ENCODE data around the gene TCIRG1.

The TCIRG1 gene

DNA sequence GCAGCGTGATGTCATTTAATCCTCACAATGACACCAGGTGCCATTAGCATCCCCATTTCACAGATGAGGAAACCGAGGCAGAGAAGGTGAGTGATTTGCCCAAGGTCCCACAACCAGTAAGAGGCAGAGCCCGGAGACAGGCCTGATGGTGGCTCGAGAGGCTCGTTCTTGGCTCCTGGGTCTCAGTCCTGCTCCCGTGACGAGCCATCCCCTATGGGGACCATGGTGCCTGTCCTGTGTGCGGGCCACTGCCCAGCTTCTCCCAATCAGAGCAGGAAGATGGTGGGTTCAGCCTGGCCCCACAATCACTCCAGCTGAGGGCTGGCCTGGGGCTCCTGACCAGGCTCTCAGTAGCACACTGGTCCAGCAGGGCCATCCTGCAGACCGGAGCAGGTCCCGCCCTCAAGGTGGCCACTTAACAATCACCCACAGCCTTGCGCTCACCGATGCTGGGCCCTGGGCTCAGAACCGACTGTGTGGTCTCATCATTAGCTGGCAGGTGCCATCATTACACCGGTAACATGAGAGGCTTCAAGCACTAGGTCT is 25.1 kb upstream of the TCIRG1 start:
- Histone ChIP-seq H3K27me3 (ENCODE audit: low read length) (no peaks in the 10 kb centered on the region), H4K20me1 (ENCODE audit: low read depth, low read length) (no peaks in the 10 kb centered on the region), H2AFZ (ENCODE audit: low read depth, low read length, severe bottlenecking) (no peak overlapping the region), H3K4me2 (ENCODE audit: low read depth, low read length, poor library complexity, severe bottlenecking) (no peak overlapping the region), H3K36me3 (ENCODE audit: low read length) (no peaks in the 10 kb centered on the region), H3K9me2 (replicated peaks; ENCODE audit: insufficient read depth, low read length) (no peaks in the 10 kb centered on the region), H3K9me3 (ENCODE audit: insufficient read depth, low read length) (no peaks in the 10 kb centered on the region), H3F3A (ENCODE audit: insufficient read depth) (peaks cover 6% of the 10 kb centered on the region; the same call in 1 of the 2 replicates), H3K4me3 (ENCODE audit: insufficient read depth, low read length, poor library complexity, severe bottlenecking) (no peak overlapping the region), H3K79me2 (ENCODE audit: insufficient read depth, low read length) (no peaks in the 10 kb centered on the region), H3K9ac (ENCODE audit: low read length) (no peak overlapping the region), H3K27ac (ENCODE audit: low read depth, low read length) (no peak overlapping the region)
- TF ChIP-seq EZH2phosphoT487 (conservative IDR thresholded peaks at IDR 0.05; ENCODE audit: low read length) (no peak), CTCF (IDR thresholded peaks at IDR 0.05; ENCODE audit: insufficient read depth, low read length, poor library complexity, severe bottlenecking) (no peak)

DNA sequence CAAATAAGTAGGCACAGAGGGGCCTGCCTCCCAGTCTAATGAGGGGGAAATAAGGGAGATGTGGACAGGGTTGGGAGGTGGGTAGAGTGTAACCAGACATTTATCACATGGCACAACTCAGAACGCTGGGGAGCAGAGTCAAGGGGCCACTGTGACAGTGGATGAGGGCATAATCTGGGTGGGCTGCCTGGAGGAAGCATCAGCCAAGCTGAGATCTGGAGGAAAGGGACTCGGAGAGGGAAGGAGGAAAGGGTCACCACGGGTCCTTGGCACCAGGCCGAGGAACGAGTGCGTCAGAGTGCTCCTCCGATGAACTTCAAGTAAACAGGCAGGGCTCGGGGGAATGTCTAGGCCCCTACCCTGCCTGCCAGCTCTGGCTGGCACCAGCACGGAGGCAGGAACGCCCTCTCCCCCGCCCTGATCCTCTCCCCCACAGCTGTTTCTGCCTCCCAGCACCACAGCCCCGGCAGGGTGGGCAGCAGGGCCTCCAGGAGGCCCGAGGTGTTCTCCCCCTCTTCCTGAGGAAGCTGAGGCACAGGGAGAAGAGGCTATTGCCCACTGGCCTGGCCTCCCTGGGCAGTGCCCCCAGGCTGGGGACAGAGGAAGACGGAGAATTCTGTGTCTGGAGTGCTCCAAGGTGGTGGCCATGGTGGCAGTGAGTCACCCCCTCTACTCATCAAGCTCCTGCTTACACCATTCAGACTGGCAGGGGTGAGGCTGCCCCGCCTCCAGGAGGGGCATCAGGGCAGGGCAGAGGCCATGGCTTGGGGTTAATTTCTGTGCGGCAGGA is 24.5 kb upstream of the TCIRG1 start:
- H2AFZ ChIP-seq (ENCODE audit: low read depth, low read length, severe bottlenecking) = no peak overlapping the region
- no peak overlapping the region for H3K4me3 ChIP-seq (ENCODE audit: insufficient read depth, low read length, poor library complexity, severe bottlenecking)
- H3K9ac ChIP-seq (ENCODE audit: low read length) = no peak overlapping the region
- no peak for TF ChIP-seq EZH2phosphoT487 (conservative IDR thresholded peaks at IDR 0.05; ENCODE audit: low read length)
- no peak for TF ChIP-seq CTCF (IDR thresholded peaks at IDR 0.05; ENCODE audit: insufficient read depth, low read length, poor library complexity, severe bottlenecking)
- H3F3A ChIP-seq (ENCODE audit: insufficient read depth) = peaks cover 3% of the 10 kb centered on the region; the same call in 1 of the 2 replicates
- H3K79me2 ChIP-seq (ENCODE audit: insufficient read depth, low read length) = no peaks in the 10 kb centered on the region
- no peaks in the 10 kb centered on the region for H3K9me3 ChIP-seq (ENCODE audit: insufficient read depth, low read length)
- no peak overlapping the region for H3K4me2 ChIP-seq (ENCODE audit: low read depth, low read length, poor library complexity, severe bottlenecking)
- H3K27me3 ChIP-seq (ENCODE audit: low read length) = no peaks in the 10 kb centered on the region
- no peaks in the 10 kb centered on the region for H3K36me3 ChIP-seq (ENCODE audit: low read length)
- H3K27ac ChIP-seq (ENCODE audit: low read depth, low read length) = no peak overlapping the region
- no peaks in the 10 kb centered on the region for H4K20me1 ChIP-seq (ENCODE audit: low read depth, low read length)
- H3K9me2 ChIP-seq (replicated peaks; ENCODE audit: insufficient read depth, low read length) = no peaks in the 10 kb centered on the region

DNA sequence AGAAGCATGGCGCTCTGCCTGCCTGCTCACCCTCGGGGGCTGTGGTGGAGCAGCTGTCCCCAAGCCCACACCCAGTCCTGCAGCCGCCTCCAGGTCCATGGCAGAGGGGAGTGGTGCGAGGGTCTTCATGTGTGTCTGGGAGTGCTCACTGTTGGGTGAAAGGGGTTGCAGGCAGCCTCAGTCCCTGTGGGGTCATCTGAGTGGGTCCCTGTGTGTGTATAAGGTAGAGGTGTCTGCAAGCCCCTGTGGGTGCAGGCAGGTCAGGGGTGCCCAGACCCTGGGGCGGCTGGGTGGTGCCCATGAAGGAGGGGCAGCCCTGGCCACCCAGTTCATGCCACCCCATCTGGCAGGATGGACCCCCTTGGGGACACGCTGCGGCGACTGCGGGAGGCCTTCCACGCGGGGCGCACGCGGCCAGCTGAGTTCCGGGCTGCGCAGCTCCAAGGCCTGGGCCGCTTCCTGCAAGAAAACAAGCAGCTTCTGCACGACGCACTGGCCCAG is 23.8 kb upstream of the TCIRG1 start:
- H3K27ac ChIP-seq (ENCODE audit: low read depth, low read length) = no peak overlapping the region
- no peaks in the 10 kb centered on the region for H3F3A ChIP-seq (ENCODE audit: insufficient read depth)
- no peak overlapping the region for H3K4me3 ChIP-seq (ENCODE audit: insufficient read depth, low read length, poor library complexity, severe bottlenecking)
- no peak overlapping the region for H3K4me2 ChIP-seq (ENCODE audit: low read depth, low read length, poor library complexity, severe bottlenecking)
- no peaks in the 10 kb centered on the region for H3K9me2 ChIP-seq (replicated peaks; ENCODE audit: insufficient read depth, low read length)
- no peaks in the 10 kb centered on the region for H3K36me3 ChIP-seq (ENCODE audit: low read length)
- H3K9me3 ChIP-seq (ENCODE audit: insufficient read depth, low read length) = no peaks in the 10 kb centered on the region
- no peak overlapping the region for H2AFZ ChIP-seq (ENCODE audit: low read depth, low read length, severe bottlenecking)
- no peak for TF ChIP-seq CTCF (IDR thresholded peaks at IDR 0.05; ENCODE audit: insufficient read depth, low read length, poor library complexity, severe bottlenecking)
- no peak for TF ChIP-seq EZH2phosphoT487 (conservative IDR thresholded peaks at IDR 0.05; ENCODE audit: low read length)
- no peaks in the 10 kb centered on the region for H3K79me2 ChIP-seq (ENCODE audit: insufficient read depth, low read length)
- H3K27me3 ChIP-seq (ENCODE audit: low read length) = no peaks in the 10 kb centered on the region
- H4K20me1 ChIP-seq (ENCODE audit: low read depth, low read length) = no peaks in the 10 kb centered on the region
- no peak overlapping the region for H3K9ac ChIP-seq (ENCODE audit: low read length)

Data from SU-DHL-6 (cell line).